ENCODE results near the gene KLK10.

The KLK10 gene

GRCh38 chr19:51027873-51028272 is 8.4 kb upstream of the KLK10 start:
- H3K4me1 ChIP-seq (ENCODE audit: low read length) = no peaks in the 10 kb centered on the region
- no peak overlapping the region for H3K9ac ChIP-seq (ENCODE audit: low read length)
- H3K27me3 ChIP-seq (ENCODE audit: low read depth, low read length) = peaks cover 14% of the 10 kb centered on the region; the same call in 1 of the 2 replicates
- no peak for TF ChIP-seq EZH2phosphoT487 (IDR thresholded peaks at IDR 0.05; ENCODE audit: low read depth)
- no peaks in the 10 kb centered on the region for H3K9me3 ChIP-seq (ENCODE audit: insufficient read depth, low read length)
- no peak overlapping the region for H3K4me3 ChIP-seq (ENCODE audit: low read length)
- H3K36me3 ChIP-seq (replicated peaks; ENCODE audit: low read depth, low read length) = no peaks in the 10 kb centered on the region
- no peak overlapping the region for H3K4me2 ChIP-seq (ENCODE audit: low read length)
- no peaks in the 10 kb centered on the region for H4K20me1 ChIP-seq (ENCODE audit: insufficient read depth, low read length)
- H3K79me2 ChIP-seq (ENCODE audit: low read length) = no peaks in the 10 kb centered on the region
- no peak overlapping the region for H2AFZ ChIP-seq (ENCODE audit: low read depth, low read length)
- H3K27ac ChIP-seq (ENCODE audit: low read length) = no peak overlapping the region

DNA sequence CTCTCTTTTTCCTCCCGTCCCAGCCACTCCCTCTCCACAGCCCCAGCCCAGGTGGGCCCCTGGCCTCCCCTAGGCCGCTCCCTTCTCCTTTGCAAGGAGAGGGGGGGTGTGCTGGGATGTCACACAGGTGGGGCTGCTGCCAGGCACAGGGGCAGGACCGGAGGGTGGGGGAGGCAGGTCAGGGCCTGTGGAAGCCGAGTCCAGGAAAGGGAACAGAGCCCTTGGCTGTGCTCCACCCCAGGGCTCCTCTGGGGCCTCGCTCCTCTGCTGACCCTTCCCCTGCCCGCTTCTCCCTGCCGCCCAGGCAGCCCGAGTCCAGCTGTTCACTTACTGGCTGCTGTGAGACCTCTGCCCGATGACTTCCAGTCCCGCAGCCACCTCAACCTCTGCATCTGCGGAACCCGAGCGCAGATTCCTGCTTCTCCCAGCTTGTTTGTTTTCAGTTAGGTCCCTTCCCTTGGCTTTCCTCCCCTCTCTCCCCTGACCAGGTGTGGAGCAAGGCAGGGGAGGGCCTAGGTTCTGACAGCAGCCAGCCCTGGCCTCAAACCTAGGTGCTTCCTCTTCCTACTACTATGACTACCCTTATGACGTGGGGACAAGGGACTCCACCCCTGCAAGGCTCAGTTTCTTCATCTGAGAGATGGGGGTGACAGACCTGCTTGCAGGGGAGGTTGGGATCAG is 7.8 kb upstream of the KLK10 start:
- H3K36me3 ChIP-seq (replicated peaks; ENCODE audit: low read depth, low read length) = no peaks in the 10 kb centered on the region
- no peaks in the 10 kb centered on the region for H4K20me1 ChIP-seq (ENCODE audit: insufficient read depth, low read length)
- TF ChIP-seq EZH2phosphoT487 (IDR thresholded peaks at IDR 0.05; ENCODE audit: low read depth) = no peak
- TF ChIP-seq CTCF (IDR thresholded peaks at IDR 0.05; ENCODE audit: low read depth, low read length) = no peak
- H3K27ac ChIP-seq (ENCODE audit: low read length) = no peak overlapping the region
- no peak overlapping the region for H3K4me3 ChIP-seq (ENCODE audit: low read length)
- H3K79me2 ChIP-seq (ENCODE audit: low read length) = no peaks in the 10 kb centered on the region
- no peak overlapping the region for H3K9ac ChIP-seq (ENCODE audit: low read length)
- H2AFZ ChIP-seq (ENCODE audit: low read depth, low read length) = no peak overlapping the region
- no peak overlapping the region for H3K4me2 ChIP-seq (ENCODE audit: low read length)
- H3K4me1 ChIP-seq (ENCODE audit: low read length) = no peaks in the 10 kb centered on the region
- peaks cover 14% of the 10 kb centered on the region; the same call in 1 of the 2 replicates for H3K27me3 ChIP-seq (ENCODE audit: low read depth, low read length)
- H3K9me3 ChIP-seq (ENCODE audit: insufficient read depth, low read length) = no peaks in the 10 kb centered on the region

DNA sequence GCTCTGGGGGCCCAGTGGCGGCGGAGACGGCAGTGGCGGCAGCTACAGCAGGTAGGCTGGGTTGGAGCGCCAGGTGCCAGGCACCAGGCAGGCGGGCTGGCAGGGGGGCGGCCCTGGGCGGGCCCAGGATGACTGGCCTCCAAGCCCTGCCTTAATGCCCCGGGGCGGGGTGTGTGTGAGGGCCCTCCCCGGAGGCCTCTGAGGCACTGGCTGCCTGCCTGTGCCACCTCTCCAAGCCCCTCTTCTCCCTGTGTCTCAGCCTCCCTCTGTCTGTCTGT is 7.0 kb upstream of the KLK10 start, which contains the start of gene KLK11:
Gene KLK11 (minus strand): TSS at position 63 of the 278 bp plus-strand sequence. CDS start 985 bp downstream, outside the sequence.
- Histone ChIP-seq H3K79me2 (ENCODE audit: low read length) (no peaks in the 10 kb centered on the region), H3K9ac (ENCODE audit: low read length) (no peak within 1 kb of the TSS), H3K4me3 (ENCODE audit: low read length) (no peak within 1 kb of the TSS), H4K20me1 (ENCODE audit: insufficient read depth, low read length) (no peaks in the 10 kb centered on the region), H3K27me3 (ENCODE audit: low read depth, low read length) (peaks cover 14% of the 10 kb centered on the region; the same call in 1 of the 2 replicates), H3K4me1 (ENCODE audit: low read length) (no peaks in the 10 kb centered on the region), H2AFZ (ENCODE audit: low read depth, low read length) (no peak within 1 kb of the TSS), H3K4me2 (ENCODE audit: low read length) (no peak within 1 kb of the TSS), H3K27ac (ENCODE audit: low read length) (no peak within 1 kb of the TSS), H3K36me3 (replicated peaks; ENCODE audit: low read depth, low read length) (no peaks in the 10 kb centered on the region), H3K9me3 (ENCODE audit: insufficient read depth, low read length) (no peaks in the 10 kb centered on the region)
- TF ChIP-seq EZH2phosphoT487 (IDR thresholded peaks at IDR 0.05; ENCODE audit: low read depth) (no peak), CTCF (IDR thresholded peaks at IDR 0.05; ENCODE audit: low read depth, low read length) (no peak)

DNA sequence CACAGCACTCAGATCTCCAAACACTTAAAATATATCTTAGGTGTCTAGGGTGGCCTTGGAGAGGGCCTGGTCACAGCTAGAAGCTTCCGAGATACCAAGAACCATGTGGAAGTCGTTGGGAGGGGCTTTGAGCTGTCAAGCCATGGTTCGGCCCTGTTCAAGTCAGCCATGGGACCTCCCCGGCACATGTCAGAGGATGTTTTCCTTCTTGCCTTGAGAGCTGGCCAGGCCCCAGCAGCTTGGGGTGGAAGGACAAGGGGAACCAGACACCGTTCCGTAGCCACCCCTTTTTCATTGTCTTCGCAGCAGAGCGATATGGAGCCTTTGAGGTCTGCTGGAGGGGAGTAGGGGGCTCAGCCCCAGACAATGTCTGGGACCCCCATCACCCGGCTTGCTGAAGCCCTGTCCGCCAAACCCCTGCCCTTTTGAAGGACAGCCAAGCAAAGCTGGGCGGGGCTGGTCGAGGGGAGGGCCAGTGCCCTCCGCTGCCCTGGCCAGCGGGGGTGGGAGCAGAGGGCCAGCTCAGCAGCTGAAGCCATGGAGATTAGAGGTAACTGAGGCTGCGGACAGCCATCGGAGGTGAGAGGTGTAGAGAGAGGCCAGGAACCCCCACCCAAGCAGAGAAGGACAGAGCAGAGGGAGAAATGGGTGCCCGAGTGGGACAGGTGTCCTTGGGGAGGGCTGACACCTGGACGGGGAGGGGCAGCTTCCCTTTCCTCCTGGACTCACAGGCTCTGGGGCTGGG is 6.5 kb upstream of the KLK10 start:
- TF ChIP-seq CTCF (IDR thresholded peaks at IDR 0.05; ENCODE audit: low read depth, low read length) = no peak
- no peak for TF ChIP-seq EZH2phosphoT487 (IDR thresholded peaks at IDR 0.05; ENCODE audit: low read depth)
- Histone ChIP-seq H2AFZ (ENCODE audit: low read depth, low read length) (no peak overlapping the region), H4K20me1 (ENCODE audit: insufficient read depth, low read length) (no peaks in the 10 kb centered on the region), H3K4me1 (ENCODE audit: low read length) (0 out of 2 replicates have a peak, but pooled peaks cover 3% of the 10 kb centered on the region), H3K4me3 (ENCODE audit: low read length) (no peak overlapping the region), H3K9ac (ENCODE audit: low read length) (no peak overlapping the region), H3K9me3 (ENCODE audit: insufficient read depth, low read length) (no peaks in the 10 kb centered on the region), H3K79me2 (ENCODE audit: low read length) (no peaks in the 10 kb centered on the region), H3K27me3 (ENCODE audit: low read depth, low read length) (peaks cover 14% of the 10 kb centered on the region; the same call in 1 of the 2 replicates), H3K36me3 (replicated peaks; ENCODE audit: low read depth, low read length) (no peaks in the 10 kb centered on the region), H3K27ac (ENCODE audit: low read length) (no peak overlapping the region), H3K4me2 (ENCODE audit: low read length) (no peak overlapping the region)
